Right atrium auricular region (tissue), 2 donors: ENCODE data around the gene LBX2. TPM values are rescaled to one million over a fixed set of nuclear protein-coding genes. Genes with fewer than 3 reads are reported as not detected.
"Not testable (repeated sequence)": the region's sequence is repeated elsewhere in the genome, so short reads cannot be mapped to it uniquely, and the experiment has no call there.

Experiments used
- DNase-seq: peaks from one replicate; pipeline ENCODE4 v3.0.0-alpha.2; 2019; ENCODE audit warnings: low spot score
- H3K27ac ChIP-seq, 2 donors: fragments of 200-600 bp; sonication (generic); 1 replicate in 1 of 2; 2 replicates in 1 of 2; pipeline ENCODE4 v1.5.1; 2016 to 2019
- H3K27me3 ChIP-seq, 2 donors: fragments of 200-600 bp; sonication (generic); one replicate each; pipeline versions ENCODE4 v1.5.1 to v1.6.0; 2017 to 2019
- H3K36me3 ChIP-seq: fragments of 200-600 bp; sonication (generic); one replicate; pipeline ENCODE4 v1.5.1; 2016
- H3K4me1 ChIP-seq, 2 donors: fragments of 200-600 bp; sonication (generic); one replicate each; pipeline versions ENCODE4 v1.5.1 to v1.6.0; 2017 to 2019
- H3K4me3 ChIP-seq, 2 donors: fragments of 200-600 bp; sonication (generic); 1 replicate in 1 of 2; 2 replicates in 1 of 2; pipeline ENCODE4 v1.5.1; 2017 to 2019; ENCODE audit warnings: mild to moderate bottlenecking in 1 of 2, moderate library complexity in 1 of 2
- H3K9me3 ChIP-seq, 2 donors: fragments of 200-600 bp; sonication (generic); one replicate each; pipeline ENCODE4 v1.5.1; 2019
- total RNA-seq, 2 donors: library from RNA; depleted of rRNA; stranded (reverse); fragments of >200 nt; gene quantifications; one replicate each; pipeline ENCODE4 v1.1.0, GENCODE V29; 2016
- TF ChIP-seq, protein P1 (sequence below), 2 donors: fragments of 200-600 bp; sonication (generic); IDR thresholded peaks; one replicate each; pipeline ENCODE4 v1.5.1; 2019; ENCODE audit warnings: antibody characterized with exemption in 2 of 2

LBX2 gene
- total RNA-seq, 2 donors from 2014 or later, result 0.83 to 1.0 TPM

- Histone ChIP-seq H3K27ac (no peak overlapping the region), H3K27me3 (no peaks in the 10 kb centered on the region), H3K36me3 (peaks cover 15% of the 10 kb centered on the region), H3K9me3 (no peaks in the 10 kb centered on the region), H3K4me3 (no peak overlapping the region), H3K4me1 (peaks cover 0 to 20% of the 10 kb centered on the region in 2 donors)
- DNase-seq, result no peak
- TF ChIP-seq, protein P1, sequence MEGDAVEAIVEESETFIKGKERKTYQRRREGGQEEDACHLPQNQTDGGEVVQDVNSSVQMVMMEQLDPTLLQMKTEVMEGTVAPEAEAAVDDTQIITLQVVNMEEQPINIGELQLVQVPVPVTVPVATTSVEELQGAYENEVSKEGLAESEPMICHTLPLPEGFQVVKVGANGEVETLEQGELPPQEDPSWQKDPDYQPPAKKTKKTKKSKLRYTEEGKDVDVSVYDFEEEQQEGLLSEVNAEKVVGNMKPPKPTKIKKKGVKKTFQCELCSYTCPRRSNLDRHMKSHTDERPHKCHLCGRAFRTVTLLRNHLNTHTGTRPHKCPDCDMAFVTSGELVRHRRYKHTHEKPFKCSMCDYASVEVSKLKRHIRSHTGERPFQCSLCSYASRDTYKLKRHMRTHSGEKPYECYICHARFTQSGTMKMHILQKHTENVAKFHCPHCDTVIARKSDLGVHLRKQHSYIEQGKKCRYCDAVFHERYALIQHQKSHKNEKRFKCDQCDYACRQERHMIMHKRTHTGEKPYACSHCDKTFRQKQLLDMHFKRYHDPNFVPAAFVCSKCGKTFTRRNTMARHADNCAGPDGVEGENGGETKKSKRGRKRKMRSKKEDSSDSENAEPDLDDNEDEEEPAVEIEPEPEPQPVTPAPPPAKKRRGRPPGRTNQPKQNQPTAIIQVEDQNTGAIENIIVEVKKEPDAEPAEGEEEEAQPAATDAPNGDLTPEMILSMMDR (IDR thresholded peaks at IDR 0.05), result peak in 1 of 2 donors; percentile 14
Measured at GRCh38 chr2:74474899-74475298, 24.5 kb downstream of the LBX2 start.

DNA sequence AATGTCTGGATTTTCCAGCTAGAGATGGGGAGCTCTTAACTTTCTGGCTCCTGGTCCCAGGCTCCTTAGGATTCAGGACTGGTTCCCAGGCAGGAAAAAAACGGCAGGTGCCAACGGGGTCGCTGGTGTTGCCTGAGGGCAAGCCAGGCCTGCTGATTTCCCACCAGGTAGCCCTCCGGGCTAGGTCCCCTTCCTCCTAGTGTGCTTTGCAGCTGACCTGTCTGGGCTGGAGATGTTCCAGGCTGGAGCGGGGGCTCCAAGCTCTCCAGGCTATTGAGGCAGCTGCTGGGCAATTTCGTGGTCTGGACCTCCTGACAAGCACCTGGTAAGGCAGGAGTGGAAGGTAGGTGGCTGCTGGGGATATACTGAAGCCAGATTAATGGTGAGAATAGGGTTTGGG, 24.9 kb downstream of the LBX2 start:
- TF ChIP-seq, protein P1 (IDR thresholded peaks at IDR 0.05), result no peak
- no peak for DNase-seq
- peaks cover 15% of the 10 kb centered on the region for H3K36me3 ChIP-seq

GRCh38 chr2:74472945-74473258, 26.5 kb downstream of the LBX2 start:
- Histone ChIP-seq H3K27ac (peak overlapping the region; percentile 79 to 90), H3K36me3 (peaks cover 15% of the 10 kb centered on the region), H3K4me3 (peak overlapping the region; percentile 66 to 68), H3K9me3 (no peaks in the 10 kb centered on the region), H3K4me1 (peaks cover 0 to 20% of the 10 kb centered on the region in 2 donors), H3K27me3 (no peaks in the 10 kb centered on the region)
- DNase-seq, result no peak
- TF ChIP-seq, protein P1 (IDR thresholded peaks at IDR 0.05), result no peak

More for the DNA sequence above, 24.9 kb downstream of the LBX2 start:
- peaks cover 0 to 20% of the 10 kb centered on the region in 2 donors for H3K4me1 ChIP-seq
- H3K4me3 ChIP-seq, result no peak overlapping the region
- H3K9me3 ChIP-seq, result no peaks in the 10 kb centered on the region
- no peaks in the 10 kb centered on the region for H3K27me3 ChIP-seq
- H3K27ac ChIP-seq, result no peak overlapping the region

DNA sequence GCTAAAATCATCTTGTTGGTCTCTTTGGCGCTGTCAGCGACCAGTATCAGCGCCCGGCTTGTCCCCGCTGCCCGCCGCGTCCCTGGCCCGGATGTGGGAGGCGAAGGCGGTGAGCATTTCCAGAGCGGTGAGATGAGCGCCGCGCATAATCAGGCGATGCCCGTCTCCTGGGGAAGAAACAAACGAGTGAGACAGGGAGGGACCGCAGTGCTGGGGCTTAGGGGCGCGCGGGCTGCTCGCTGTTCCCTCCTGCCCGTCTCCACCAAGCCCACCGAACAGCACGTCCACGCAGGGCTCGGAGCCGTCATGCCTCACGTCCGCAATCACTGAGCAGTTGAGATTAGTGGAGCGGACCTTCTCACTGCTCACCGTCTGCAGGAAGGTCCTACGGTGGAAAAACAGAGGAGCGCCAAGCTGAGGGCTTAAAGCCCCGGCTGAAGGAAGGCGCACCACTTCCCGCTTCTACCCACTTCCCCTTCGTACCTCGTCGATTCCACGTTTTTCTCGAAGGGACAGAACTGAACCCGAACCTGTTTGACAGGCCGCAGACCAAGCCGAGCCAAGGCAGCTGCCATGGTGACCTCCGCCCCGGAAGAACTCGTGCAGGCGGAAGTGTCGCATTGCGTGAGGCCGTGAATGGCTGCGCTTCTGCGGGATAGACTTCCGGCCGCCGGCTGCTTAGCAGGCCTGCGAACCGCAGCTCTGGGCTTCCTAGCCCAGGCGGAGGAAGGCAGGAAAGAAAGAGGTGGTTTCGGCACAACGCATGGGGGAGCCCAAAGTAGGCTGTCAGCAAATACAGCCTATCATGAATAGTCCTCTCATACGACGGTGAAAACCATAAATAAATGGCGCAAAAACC, 27.1 kb downstream of the LBX2 start, which contains the start of gene MRPL53:
Gene MRPL53, minus strand, starts transcription at position 595 of the 859 bp plus-strand sequence. Its CDS starts 20 bp downstream, at position 575.
- Histone ChIP-seq H3K4me1 (peaks cover 0 to 20% of the 10 kb centered on the region in 2 donors), H3K9me3 (no peaks in the 10 kb centered on the region), H3K4me3 (peak within 1 kb of the TSS; percentile 66 to 68), H3K27ac (peak within 1 kb of the TSS; percentile 79 to 90), H3K27me3 (no peaks in the 10 kb centered on the region), H3K36me3 (peaks cover 15% of the 10 kb centered on the region)
- DNase-seq, result peak; percentile 94
- TF ChIP-seq, protein P1 (IDR thresholded peaks at IDR 0.05), result no peak

DNA sequence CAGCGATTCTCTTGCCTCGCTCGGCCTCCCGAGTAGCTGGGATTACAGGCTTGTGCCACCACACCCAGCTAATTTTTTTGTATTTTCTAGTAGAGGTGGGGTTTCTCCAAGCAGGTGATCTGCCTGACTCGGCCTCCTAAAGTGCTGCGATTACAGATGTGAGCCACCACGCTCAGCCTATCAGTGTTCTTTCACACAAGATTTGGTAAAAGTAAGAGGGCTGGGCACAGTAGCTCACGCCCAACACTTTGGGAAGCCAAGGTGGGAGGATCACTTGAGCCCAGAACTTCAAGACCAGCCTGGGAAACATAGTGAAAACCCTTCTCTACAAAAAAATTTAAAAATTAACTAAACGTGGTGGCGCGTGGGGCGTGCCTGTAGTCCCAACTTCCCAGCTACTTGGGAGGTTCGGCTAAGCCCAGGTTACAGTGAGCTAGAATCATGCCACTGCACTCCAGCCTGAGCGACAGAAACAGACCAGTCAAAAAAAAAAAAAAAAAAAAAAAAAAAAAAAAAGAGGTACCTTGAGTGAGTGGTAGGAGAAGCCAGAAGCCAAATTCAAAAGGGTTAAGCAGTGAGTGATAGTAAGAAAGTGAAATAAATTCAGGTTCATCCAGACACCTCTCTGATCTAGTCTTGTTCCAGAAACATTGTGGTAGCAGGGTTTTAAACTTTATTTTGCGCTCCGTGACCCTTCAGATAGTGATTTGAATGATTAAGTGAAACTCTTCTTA, 27.9 kb downstream of the LBX2 start:
- Histone ChIP-seq H3K27ac (peak overlapping the region; percentile 79 to 90), H3K4me3 (peak overlapping the region; percentile 66 to 68), H3K36me3 (peaks cover 15% of the 10 kb centered on the region), H3K27me3 (no peaks in the 10 kb centered on the region), H3K9me3 (no peaks in the 10 kb centered on the region), H3K4me1 (peaks cover 0 to 20% of the 10 kb centered on the region in 2 donors)
- TF ChIP-seq, protein P1 (IDR thresholded peaks at IDR 0.05), result no peak
- no peak for DNase-seq

DNA sequence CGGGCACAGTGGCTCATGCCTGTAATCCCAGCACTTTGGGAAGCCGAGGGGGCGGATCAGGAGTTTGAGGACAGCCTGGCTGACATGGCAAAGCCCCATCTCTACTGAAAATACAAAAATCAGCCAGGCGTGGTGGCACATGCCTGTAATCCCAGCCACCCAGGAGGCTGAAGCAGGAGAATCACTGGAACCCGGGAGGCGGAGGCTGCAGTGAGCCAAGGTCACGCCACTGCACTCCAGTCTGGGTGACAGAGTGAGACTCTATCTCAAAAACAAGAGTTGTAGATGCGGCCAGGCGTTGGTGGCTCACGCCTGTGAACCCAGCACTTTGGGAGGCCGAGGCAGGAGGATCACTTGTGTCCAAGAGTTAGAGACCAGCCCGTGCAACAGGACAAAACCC, 28.7 kb downstream of the LBX2 start:
- not testable (repeated sequence) for H3K27me3 ChIP-seq, H3K27ac ChIP-seq, H3K9me3 ChIP-seq, DNase-seq, H3K4me3 ChIP-seq
- H3K36me3 ChIP-seq, result peaks cover 15% of the 10 kb centered on the region
- H3K4me1 ChIP-seq, result peaks cover 0 to 24% of the 10 kb centered on the region in 2 donors
